Measurements from ENCODE around the gene ABCA13.

GRCh38 chr7:48139459-48139858 lies 31.8 kb upstream of the ABCA13 start:
- TF ChIP-seq CTCF (conservative IDR thresholded peaks at IDR 0.05; ENCODE audit: low read length) (no peak), EZH2phosphoT487 (IDR thresholded peaks at IDR 0.05; ENCODE audit: borderline replicate concordance) (no peak)

Data from Loucy (cell line).